ENCODE measurements around the gene SPOCK1.

Gene SPOCK1

DNA sequence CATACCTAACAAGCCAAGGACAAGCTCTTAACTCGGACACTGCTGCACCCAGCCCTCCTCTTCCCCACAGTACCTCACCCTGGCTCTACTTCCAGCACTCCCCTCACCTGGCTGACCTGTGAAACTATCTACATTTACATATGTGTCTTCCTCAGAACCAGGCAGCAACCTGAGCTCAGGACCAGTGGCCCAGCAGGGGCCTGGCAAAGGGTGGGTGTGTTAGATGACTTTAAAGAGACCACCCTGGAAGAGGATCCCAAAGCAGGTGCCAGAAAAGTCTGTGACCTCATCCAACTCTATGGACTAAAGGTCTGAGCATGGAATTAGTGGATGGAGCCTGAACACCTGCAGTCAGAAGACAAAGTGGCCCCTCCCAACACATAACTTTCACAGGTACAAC, 400.9 kb downstream of the SPOCK1 start:
- no peak for DNase-seq (ENCODE audit: low spot score)

DNA sequence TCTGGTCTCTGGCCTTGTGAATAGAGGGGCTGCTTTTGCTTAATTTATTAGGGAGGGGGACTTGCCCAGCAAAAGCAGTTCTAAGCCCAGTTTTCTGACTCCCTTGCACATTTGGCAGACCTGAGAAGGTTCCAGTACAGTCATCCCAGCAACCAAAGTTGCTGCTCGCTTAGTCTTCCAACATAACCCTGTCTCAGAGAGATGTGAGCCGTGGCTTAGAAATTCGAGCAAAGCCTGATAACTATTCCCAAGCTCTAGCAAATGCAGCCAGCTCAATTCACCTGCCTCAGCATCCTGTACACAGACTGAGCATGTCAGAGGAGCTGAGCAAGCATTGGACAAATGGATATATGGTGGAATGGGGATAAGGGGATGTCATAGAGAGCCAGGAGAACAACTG, 401.9 kb downstream of the SPOCK1 start:
- DNase-seq (ENCODE audit: low spot score): no peak

DNA sequence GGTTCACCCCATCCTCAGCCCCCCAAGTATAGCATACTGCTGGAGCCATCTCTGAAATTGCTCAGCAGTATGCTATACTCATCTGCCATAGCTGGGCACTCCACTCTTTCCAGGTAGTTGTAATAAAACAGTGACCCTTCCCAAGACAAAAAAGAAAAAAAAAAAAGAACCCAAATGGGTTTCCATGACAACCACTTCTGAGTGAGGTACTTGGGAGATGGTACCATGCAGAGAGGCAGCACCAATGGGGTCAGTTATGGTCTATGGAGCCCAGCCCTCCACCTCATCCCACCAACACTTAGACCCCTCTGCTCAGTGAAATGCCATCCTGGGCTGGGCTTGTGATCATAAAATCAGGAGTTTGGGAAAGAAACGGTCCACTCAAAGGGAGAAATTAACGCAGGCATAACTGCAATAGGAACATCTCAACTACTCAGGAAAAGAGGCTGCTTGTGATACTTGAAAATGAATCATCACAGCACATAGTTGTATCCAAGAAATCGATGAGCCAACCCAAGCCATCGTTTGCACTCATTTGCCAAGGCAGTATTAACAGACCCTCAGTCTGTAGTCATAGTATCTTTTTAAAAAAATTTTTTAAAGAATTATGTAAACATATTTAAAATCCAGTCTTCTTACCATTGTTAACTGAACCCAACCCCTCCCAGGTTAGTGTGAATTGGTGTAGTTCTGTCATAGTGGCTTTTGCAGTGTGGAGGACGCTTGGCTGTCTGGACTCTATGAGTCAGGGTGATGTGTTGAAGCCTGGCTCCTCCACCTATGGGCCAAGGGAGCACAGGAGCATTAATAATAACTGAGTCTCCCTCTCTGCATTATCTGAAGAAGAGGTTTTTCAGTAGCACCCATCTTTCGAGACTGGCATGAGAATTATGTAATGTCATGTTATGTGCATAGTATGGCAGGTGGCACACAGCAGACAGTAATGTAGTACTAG, 402.7 kb downstream of the SPOCK1 start:
- DNase-seq (ENCODE audit: low spot score): no peak

DNA sequence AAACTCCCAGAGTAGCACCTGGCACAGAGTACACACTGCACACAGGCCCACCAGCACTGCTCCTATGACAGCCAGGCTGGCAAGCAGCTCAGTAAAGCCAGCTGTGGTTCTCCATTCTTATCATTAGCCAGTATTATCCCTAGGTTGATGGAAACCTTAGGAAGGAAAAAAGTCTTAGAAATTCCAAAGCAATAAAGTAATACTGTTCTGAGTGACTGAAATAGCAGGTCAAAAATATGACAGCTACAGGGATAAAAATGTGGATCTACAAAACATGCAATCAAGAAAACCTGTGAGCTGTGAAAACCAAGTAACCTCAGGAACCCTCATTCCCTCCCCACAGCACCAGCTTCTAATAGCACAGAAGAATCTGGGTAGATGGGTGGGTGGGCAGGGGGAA, 403.5 kb downstream of the SPOCK1 start:
- DNase-seq (ENCODE audit: low spot score): no peak

DNA sequence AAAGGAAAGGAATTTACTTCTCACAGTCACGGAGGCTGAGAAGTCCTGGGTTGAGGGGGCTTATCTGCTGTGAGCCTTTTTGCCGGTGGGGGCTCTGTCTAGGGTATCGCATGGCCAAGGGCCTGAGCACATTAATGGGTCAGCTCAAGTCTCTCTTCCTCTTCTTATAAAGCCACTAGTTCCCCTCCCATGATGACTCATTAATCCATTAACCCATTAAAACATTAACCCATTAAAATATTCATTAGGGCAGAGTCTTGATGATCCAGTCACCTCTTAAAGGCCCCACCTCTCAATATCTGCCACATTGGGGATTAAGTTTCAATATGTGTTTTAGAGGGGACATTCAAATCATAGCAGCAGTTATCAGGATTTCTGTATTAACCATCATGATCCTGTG, 406.3 kb downstream of the SPOCK1 start:
- DNase-seq (ENCODE audit: low spot score): no peak

DNA sequence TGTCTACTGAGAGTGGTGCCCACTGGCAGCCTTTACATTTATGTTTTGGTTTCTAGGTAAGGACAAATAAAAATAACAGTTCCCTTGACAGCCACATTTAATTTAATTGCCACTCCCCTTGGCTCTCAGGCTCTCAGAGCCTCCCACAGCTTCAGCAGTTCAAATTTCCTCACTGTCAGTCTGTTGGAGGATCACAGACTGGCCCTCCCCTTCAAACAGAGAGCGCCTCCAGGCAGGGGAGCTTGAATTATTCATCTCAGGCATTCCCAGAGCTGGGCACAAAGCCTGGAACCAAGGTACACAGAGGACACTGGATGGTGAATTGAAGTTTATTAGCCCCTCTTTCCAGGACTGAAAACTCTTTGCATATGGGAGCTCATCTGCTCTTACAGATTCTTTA, 407.7 kb downstream of the SPOCK1 start:
- no peak for DNase-seq (ENCODE audit: low spot score)

DNA sequence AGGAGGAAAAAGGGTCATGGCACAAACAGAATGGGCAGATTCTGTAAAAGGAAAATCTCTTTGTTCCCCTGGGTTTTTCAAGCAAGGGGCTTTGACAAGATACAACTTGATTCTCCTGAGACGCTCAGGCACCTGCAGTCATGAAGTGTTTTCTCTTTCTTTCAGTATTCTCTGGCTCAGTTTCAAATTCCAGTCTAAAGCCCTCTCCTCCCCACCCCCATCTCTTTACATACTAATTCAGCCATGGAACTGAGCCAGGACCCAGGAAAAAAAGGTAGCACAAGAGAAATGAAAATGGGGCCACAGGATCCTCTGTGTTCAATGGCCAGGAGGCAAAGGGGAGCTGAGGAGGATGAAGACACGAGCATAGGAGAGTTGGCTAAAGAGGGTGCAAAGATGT, 408.4 kb downstream of the SPOCK1 start:
- DNase-seq (ENCODE audit: low spot score): no peak

DNA sequence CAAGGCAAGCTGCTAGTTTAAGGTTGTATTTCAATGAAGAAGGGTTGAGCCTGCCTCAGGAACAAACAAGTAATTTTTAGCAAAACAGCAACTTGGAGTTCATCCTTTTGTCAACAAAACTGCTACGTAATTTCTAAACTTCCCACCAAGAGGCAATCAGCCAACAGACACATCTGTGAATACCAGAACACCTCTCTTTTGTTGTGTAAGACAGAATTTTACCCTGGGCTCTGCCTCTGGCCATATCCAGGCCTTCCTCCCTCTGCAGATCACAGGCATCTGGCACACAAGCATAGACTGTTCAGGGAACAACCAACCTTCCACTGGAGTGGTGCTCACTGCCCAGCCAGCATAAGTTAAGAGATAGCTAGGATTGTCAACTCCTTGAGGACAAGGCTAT, 409.0 kb downstream of the SPOCK1 start:
- DNase-seq (ENCODE audit: low spot score): no peak

DNA sequence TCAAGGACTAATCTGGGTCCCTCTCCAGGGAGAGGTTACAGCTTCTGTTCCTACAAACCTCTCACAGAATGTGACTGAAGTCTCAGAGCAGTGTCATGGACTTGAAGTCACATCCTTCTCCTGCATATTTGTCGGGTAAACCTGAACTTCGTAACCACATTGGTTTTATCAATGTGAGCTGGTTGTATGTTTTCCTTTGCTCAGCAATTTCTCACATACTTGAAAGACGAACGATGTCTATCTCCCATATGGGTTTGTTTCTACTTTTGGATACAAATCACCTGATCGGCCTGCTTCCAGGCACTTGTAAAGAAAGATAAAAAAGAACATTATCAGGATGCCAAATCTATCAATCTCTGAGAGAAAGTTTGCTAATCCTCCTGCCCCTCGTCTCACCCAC, 411.0 kb downstream of the SPOCK1 start:
- DNase-seq (ENCODE audit: low spot score): no peak

DNA sequence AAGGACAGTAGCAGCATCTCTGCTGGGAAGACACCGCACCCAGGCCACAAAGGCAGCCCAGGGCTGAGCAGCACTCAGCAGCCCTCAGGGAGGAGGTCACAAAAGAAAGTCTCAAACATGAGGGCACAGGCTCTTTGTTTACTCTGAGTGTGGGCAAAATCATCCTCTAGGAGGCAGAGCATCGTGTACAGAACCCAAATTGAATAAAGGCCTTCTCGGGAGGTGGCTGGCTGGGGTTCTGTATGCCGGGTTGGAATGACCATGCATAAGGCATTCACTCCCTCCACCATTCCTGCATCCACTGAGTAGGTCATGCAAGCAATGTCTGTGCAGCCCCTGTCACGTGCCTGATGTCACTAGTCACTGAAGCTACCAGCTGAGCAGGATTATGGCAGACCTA, 412.8 kb downstream of the SPOCK1 start:
- no peak for DNase-seq (ENCODE audit: low spot score)

DNA sequence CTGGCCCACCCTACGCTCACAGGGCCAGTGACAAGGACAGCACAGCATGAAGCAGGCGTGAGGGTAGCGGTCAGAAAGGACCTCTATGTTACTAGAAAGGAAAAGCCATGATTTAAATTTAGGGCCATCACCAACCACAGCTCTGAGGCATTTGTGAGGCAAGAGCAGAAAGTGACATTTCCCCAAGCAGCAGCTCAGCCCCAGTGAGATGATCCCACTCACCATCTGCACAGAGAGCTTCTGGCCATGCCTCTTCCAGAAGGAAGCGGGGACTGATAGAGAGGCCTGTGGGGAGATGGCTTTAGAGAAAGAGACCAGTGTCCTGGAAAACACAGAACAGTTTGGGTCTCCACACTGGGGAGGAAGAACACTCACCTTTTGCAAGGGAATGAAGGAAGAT, 413.9 kb downstream of the SPOCK1 start:
- no peak for DNase-seq (ENCODE audit: low spot score)

DNA sequence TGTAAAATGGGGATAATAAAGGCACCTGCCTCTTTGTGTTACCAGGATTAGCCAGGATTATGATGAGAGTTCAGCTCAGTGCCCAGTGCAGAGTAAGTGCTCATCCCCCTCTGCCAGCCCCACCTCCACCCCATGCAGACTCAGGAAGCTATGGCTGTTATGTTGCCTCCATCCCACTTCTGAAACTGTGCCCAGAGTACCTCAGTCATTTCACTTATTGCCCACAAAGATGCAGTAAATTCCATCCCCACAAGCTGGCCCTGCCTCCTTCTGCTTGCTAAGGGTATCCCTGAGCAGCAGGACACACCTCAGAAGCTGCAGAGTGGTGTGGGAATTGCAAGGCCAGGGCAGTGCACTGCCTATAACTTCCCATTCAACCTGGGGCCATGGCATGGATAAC, 415.1 kb downstream of the SPOCK1 start:
- no peak for DNase-seq (ENCODE audit: low spot score)

DNA sequence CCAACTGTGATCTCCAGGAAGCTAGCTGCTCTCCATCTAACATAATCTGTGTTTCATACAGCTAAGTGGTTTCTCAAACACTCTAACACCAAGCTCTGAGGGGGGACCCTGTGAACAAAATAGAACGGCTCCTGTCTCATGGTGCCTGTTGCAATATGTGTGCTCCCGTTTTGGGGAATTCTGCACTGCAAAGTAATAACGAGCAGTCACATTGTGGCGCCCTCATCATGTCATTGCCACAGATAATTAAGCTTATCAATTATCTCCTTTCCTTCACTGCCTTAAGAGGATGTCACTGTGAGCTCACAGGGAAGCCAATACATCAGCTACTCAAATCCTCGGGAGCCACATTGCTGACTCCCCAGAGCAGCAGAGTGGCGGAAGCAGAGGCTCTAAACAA, 416.2 kb downstream of the SPOCK1 start:
- no peak for DNase-seq (ENCODE audit: low spot score)

DNA sequence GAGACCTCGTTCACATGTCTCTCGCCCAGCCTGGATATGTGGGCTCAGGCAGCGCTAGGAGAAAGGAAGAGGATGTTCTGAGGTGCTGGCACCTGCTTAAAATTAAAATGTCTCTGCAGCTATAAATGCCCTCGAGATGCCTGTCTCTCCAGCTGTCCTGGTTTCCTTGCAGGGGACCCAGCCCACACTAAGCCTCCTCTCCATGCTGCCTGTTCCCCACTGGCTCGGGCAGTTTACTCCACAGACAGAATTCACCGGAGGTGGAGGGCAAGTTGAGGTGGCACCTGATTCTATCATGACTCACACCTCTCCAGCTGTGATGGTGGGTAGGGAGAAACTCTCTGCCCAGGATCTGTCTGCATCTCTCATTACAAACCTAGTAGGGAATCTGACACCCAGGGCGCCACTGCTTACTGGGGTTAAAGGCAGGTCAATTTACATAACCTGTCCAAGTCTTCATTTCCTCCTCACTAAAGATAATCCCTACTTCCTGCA, 420.9 kb downstream of the SPOCK1 start:
- DNase-seq (ENCODE audit: low spot score): no peak

DNA sequence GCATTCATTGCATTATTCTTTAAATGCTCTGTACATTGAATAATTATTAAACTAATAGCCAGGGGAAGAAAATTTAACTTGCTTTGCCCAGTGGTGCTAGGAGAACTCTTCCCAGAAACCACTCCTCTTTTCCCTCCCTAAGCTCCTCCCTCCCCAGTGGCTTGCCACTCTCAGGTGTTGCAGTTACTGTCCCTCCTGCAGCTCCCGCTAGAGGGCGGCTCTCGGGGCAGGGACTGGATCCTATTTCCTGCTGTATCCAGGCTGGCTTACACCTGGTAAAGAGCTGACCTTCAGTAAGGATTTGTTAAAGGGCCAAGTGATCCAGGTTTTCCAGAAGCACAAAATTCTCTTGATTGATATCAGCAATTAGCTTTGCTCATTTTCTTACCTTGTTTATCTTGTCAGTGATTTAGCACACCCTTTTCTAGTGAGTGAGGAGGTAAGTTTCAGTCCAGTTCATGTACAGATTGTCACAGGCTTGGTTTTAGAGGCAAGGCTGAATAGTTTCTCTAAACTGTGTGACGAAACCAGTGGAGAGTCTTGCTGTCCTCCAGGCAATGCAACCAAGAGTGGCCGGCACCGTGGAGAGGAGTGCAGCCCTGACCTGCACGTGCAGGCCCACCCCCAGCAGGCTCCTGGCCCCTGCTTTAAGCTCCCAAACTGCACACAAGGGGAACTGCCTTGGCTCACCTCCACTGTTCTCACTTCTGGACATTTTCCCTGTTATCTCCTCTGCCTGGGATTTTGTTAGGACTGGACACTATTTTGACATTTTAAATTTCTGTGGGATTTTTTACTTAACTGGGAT, 423.8 kb downstream of the SPOCK1 start:
- peak; percentile 12 for DNase-seq (ENCODE audit: low spot score)

DNA sequence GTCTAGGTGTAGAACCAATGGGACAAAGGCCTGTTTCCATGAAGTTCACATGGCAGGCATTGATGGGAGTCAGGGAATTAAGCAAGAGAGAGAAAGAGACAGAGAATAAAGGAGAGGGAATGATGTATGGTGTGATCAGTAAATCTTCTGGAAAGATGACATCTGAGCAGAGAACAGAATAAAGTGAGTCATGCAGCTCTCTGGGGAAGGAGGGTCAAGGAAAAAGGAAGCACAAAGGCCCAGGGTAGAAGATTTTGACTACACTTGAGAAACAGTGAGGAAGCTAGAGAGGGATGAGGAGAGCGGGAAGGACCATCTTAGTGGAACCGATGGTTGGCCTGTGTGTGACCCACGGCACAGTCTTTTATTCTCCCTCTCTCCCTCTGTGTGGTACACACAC, 425.9 kb downstream of the SPOCK1 start:
- no peak for DNase-seq (ENCODE audit: low spot score)

DNA sequence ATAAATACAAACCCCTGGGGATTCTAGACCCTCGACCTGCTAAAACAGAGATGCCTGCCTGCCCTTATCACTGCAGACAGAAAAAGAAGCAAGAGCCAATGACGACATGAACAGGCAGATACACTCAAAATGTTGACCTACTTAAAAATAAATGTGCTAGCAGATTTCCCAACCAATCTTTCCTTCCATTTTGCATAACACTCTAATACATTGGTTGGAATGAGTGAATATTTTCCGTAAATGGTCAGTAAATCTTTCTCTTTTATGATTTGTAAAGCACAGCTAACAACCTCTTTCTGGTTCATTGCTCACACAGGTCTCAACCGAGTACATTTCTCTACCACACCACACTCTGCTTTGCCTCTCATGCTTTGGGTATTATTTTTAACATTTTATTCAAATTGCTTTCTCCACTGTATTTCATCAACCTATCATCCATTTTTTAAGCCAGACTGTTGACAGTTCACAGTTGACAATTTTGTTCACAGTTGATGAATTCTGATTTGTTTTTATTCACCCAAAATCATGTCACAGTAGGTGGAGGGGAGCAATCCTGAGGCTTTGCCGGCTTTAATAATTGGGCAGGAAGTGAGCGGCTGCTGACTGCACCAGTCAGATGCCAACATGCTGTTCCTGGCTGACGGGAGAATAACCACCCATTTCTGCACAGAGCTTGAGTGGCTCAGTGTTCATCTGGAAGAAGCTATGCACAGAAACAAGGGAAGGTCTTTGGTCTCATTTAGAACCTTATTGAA, 426.6 kb downstream of the SPOCK1 start:
- DNase-seq (ENCODE audit: low spot score): no peak

DNA sequence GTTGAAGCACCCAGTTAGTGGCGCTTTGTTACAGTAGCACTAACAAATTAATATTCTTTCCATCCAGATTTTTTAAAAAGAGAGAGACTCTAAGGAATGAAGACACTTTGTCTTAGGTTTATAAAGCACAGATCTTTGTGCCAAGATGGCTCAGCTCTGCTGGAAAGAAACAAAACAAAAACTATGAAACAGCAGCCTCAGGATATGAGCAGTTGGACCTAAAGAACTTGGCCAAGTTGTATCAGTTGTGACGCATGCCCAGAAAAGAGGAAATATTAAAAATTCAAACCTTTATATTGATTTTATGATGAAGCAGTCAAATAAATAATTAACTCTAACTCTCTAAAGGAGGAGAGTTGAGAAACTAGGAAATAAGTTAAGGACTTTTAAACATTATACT, 427.2 kb downstream of the SPOCK1 start:
- DNase-seq (ENCODE audit: low spot score): no peak

DNA sequence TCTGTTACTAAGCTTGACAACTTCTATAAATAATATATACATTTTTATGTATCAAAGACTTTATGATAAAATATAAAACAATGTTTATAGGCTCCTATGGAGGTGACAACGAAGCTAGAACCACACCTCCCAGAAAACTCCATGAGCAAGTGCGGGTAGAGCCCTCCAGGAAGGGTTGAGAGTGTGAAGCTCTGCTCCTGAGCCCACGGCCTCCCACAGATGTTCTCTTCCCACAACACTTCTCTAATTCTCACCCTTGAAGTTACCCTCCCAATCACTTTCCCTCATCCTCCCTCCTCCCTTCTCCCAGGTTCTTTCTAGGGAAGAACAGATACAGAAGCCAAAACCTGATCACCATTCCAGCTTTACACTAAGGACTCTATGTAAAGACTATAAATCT, 427.6 kb downstream of the SPOCK1 start:
- no peak for DNase-seq (ENCODE audit: low spot score)

DNA sequence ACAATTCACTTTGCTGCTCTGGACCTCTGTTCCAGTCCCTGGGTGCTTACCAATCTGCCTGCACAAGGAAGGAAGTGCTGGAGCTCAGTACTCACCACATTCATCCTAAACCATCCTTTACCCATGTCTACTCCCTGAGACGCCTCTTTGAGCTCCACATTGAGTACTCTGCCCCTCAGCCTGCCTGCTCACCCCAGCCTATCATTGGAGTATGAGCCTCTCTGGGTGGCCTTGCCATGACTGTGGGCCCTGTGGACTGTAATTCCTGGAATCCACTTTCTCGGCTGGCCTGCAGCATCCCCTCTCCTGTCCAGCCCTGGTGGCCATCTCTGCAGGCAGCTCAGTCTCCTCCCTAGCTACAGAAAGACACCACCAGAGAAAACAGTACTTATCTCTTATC, 428.6 kb downstream of the SPOCK1 start:
- no peak for DNase-seq (ENCODE audit: low spot score)

DNA sequence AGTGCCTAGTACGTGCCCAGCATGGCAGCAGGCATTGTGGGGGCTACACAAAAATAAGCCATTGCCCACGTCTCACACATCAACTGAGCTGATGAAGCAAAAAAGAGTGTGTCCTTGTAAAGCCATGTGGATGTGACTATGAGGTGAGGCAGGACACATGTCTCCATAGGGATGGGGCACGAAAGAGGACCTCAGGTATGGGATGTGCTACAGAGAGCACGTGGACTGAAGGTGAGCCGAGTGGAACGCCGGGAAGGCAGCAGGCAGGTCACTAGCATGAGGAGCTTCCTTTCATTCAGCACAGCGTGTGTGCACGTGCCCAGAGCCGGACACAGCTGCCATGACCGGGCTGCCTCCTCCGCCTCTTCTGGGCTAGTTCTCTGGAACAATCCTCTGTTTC, 429.8 kb downstream of the SPOCK1 start:
- no peak for DNase-seq (ENCODE audit: low spot score)

DNA sequence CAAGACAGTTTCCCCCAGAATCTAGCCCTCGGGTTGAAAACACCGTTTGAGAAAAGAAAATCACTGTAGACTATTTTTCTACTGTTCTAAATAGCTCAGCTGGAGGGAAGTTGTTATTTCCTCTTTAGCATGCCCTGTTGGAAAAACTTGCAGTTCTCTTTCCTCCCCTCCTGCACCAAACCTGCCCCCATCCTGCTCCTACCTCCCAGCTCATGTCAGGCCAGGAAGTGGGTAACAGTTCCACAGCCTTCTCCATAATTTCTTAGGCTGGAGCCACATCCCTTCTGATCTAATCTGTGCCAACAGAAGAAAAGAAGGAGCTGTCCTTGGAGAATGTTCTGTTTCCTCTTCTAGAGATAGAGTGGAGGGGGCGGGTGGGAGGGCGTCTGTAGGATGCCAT, 437.7 kb downstream of the SPOCK1 start:
- DNase-seq (ENCODE audit: low spot score): no peak

Data from kidney capillary endothelial cell (primary cell).